GM18502 (cell line): Measurements from ENCODE around the gene WWOX.
"Not testable (repeated sequence)": the region's sequence is repeated elsewhere in the genome, so short reads cannot be mapped to it uniquely, and the experiment has no call there.

Experiments used
- ATAC-seq: cut with Tn5 transposase; IDR thresholded peaks from one replicate; pipeline ENCODE4 v1.9.1; 2021; ENCODE audit warnings: mild to moderate bottlenecking; ENCODE audit not compliant: unreplicated experiment, poor library complexity

Gene WWOX

DNA sequence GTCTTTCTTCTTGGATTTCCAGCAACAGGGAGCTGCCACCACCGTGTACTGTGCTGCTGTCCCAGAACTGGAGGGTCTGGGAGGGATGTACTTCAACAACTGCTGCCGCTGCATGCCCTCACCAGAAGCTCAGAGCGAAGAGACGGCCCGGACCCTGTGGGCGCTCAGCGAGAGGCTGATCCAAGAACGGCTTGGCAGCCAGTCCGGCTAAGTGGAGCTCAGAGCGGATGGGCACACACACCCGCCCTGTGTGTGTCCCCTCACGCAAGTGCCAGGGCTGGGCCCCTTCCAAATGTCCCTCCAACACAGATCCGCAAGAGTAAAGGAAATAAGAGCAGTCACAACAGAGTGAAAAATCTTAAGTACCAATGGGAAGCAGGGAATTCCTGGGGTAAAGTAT is 1112.1 kb downstream of the WWOX start:
- ATAC-seq: no peak

DNA sequence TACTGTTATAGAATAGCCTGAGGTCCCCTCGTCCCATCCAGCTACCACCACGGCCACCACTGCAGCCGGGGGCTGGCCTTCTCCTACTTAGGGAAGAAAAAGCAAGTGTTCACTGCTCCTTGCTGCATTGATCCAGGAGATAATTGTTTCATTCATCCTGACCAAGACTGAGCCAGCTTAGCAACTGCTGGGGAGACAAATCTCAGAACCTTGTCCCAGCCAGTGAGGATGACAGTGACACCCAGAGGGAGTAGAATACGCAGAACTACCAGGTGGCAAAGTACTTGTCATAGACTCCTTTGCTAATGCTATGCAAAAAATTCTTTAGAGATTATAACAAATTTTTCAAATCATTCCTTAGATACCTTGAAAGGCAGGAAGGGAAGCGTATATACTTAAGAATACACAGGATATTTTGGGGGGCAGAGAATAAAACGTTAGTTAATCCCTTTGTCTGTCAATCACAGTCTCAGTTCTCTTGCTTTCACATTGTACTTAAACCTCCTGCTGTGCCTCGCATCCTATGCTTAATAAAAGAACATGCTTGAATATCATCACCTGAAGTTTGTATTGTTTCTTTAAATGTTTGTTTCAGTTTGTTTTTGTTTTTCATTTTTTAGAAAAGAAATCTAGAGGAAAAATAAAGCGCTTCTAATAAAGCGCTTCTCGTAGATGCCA is 1112.8 kb downstream of the WWOX start:
- no peak for ATAC-seq

DNA sequence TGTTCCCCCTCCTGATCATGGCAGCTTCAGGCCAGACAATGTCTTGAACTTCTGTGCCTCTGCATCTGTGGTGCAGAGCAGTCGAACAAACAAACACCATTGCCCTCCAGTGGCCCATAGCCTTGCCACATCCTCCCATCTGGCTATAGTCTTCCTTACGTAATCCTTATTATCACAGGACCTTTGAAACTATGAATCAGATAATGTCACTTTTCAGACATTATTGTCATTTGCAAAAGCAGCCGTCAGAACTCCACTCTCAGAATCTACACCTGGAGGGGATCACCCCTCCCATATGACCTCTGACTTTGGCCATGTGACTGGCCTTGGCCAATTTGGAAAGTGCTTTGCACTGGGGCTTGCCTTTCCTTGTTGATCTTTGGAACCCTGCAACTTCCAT is 1113.8 kb downstream of the WWOX start:
- no peak for ATAC-seq

DNA sequence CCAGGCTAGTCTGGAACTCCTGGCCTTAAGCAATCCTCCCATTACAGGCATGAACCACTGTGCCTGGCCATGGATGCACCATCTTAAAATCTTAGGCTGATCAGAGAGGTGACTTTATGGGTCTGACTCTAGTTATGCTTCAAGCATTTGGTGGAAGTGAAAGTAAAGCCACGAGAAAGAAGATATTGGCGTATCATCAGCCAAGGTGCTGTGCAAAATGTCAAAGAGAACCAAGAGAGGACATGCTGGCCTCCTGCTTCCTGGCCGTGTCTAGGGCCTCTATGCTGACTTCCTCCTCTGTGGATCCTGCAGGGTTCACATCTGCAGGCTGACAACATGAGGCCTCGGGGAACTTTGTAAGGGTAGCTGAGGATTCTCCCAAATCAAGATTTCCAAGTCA is 1115.8 kb downstream of the WWOX start:
- no peak for ATAC-seq

GRCh38 chr16:79217375-79218011 is 1118.0 kb downstream of the WWOX start:
- ATAC-seq: no peak

DNA sequence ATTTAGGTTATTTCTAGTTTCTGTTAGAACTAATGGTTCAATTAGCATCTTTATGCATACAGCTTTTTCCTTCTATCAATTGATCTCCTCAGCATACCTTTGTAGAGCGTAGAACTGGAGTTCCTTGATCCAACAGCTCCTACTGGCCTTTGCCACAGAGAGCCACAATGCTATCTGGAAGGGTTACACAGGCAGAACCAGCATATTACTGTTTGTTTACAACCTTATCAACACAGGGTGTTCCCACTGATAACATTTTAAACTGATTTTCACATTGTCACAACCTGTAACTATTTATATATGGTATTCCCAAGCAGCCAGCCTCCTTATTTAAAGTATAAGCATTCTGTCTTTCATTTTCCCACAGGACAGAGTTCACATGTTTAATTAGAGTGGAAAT is 1118.9 kb downstream of the WWOX start:
- no peak for ATAC-seq

DNA sequence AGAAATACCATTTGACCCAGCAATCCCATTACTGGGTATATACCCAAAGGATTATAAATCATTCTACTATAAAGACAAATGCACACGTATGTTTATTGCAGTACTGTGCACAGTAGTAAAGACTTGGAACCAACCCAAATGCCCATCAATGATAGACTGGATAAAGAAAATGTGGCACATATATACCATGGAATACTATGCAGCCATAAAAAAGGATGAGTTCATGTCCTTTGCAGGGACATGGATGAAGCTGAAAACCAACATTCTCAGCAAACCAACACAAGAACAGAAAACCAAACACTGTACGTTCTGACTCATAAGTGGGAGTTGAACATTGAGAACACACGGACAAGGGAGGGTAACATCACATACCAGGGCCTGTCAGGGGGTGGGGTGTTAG is 1126.5 kb downstream of the WWOX start:
- ATAC-seq: not testable (repeated sequence)

GRCh38 chr16:79229361-79229760 is 1129.9 kb downstream of the WWOX start:
- ATAC-seq: no peak

DNA sequence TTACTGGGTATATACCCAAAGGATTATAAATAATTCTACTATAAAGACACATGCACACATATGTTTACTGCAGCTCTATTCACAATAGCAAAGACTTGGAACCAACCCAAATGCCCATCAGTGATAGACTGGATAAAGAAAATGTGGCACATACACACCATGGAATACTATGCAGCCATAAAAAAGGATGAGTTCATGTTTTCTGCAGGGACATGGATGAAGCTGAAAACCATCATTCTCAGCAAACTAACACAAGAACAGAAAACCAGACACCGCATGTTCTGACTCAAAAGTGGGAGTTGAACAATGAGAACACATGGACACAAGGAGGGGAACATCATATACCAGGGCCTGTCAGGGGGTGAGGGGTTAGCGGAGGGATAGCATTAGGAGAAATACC is 1146.2 kb downstream of the WWOX start:
- not testable (repeated sequence) for ATAC-seq

GRCh38 chr16:79247386-79247785 is 1147.9 kb downstream of the WWOX start:
- no peak for ATAC-seq

DNA sequence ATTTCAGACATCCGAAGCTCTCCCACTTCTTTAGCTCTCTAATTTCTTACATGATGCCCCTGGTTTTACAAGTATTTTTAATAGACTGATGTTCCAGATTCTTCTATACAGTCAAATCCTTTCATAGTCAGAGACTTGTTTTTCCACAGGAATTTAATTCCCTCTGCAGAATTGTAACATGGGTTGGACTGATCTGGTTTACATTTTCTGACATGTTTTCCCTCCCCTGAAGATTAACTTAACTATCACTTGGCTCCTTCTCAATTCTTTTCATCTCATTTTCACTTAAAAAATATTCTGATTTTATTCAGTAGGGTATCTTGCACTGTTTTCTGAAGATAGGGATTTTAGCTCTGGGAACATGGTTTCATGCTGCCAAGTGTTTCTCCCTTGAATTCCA is 1148.9 kb downstream of the WWOX start:
- ATAC-seq: no peak

- ATAC-seq: no peak
Observed at GRCh38 chr16:79250502-79251098, 1151.1 kb downstream of the WWOX start.

DNA sequence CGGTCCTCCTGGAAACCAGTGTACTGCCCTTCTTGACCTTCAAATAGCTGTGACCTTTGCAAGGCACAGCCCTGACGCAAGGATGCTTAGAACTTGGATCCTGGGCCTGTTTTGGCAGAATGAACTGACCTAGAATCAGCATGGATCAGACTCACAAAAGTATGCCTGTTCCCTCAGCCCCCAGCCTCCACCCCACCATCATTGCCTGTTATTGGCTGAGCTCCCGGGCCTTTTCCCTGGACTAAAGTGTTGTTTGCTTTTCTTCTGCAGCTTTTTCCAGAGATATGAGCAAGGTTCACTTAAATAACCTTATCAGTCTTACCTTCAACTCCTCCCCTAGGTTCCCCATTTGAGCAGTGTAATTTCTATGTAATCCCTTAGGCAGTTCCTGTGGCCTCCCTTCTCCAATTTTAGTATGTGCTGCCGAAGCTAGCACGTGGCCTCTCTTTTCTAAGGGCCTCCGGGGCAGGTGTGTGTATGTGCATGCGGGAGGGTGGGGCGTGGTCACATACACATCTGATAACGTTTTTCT is 1153.7 kb downstream of the WWOX start:
- no peak for ATAC-seq

- ATAC-seq: no peak
Observed at GRCh38 chr16:79257953-79258490, 1158.6 kb downstream of the WWOX start.

DNA sequence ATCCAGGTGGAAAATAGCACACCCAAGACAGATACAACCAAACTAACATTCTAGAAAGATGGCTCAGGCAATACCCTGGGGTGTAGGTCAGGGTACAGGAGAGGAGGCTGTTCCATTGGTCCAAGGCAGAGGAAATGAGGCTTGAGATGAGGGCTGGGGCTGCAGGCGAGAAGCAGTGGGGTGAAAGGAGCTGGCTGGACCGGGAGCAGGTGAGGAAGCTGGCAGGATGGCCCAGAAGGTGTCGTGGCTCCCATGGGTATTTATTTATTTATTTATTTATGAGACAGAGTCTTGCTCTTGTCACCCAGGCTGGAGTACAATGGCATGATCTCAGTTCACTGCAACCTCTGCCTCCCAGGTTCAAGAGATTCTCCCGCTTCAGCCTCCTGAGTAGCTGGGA is 1161.4 kb downstream of the WWOX start:
- not testable (repeated sequence) for ATAC-seq

GRCh38 chr16:79261481-79261940 is 1162.1 kb downstream of the WWOX start:
- no peak for ATAC-seq

DNA sequence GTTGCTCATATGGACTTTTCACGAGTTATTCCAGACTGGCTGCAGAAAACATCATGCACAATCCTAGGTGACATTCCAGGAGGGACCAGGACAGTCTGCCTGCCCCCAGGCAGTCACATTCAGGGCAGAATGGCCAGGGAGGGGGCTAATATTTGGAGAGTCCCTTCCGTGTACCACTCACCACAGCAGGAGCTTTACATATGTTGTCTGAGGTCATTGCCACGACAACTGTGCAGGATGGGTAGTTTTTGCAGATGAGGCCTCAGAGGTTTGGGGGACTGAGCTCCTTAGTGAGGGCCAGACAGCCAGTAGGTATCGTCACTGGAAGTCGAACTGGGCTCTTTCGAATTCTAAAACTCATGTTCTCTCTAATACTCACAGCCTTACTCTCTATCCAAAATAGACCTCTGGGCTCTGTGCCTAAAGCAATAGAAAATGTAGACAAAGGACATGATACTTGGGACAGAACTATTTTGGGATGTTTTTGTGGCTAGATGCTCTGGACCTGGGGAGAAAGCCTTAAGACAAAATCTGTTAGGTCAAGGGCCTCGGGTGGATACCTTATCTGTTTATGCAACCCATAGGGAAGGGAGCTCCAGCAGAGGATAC is 1162.6 kb downstream of the WWOX start:
- no peak for ATAC-seq
